Ovary (tissue), 3 donors: Measurements from ENCODE around the gene ESRP2.

Experiments
- EP300 ChIP-seq: sonication (generic); formaldehyde crosslinking; IDR thresholded peaks from one replicate; pipeline ENCODE4 v1.6.1; 2017; ENCODE audit warnings: antibody characterized with exemption
- POLR2A ChIP-seq: fragments of 450-650 bp; IDR thresholded peaks from one replicate; pipeline ENCODE4 v1.6.1; 2017; ENCODE audit warnings: antibody characterized with exemption, mild to moderate bottlenecking, moderate library complexity
- TF ChIP-seq, protein P1 (sequence below), 3 donors: fragments of 450-650 bp in 2 of 3; fragments of 200-600 bp in 1 of 3; IDR thresholded peaks; one replicate each; pipeline versions ENCODE4 v1.5.1 to v1.8.0; 2016 to 2022; ENCODE audit warnings: antibody characterized with exemption in 3 of 3, mild to moderate bottlenecking in 1 of 3
- donor health status: DM: no; HTN: no; CAD: no.

DNA sequence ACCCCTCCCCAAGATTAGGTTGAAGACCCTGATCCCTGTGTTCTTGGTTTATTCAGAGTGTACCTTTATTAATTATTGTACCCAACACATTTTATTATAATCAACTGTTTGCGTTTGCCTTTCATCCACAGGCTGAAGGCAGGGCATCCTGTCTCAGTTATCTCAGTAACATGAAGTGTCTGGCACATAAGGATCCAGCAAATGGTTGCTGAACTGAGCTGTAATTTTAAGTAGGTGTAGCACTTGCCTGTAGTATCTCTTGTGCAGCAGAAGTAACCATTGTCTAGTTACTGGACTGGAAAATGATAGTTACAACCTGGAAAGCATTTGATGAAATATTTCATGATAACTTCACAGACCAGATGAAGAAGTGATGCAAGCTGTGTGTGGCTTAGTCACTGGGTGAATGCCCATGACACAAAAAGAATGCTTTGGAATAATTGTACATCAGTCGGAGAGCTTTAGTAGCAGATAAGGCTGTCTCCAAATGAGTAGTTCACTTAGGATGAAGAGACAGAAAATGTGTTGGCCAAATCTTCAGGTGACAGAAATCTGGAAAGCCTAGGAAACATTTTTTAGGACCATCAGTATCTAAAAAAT lies 56.6 kb downstream of the ESRP2 start:
- TF ChIP-seq, protein P1, sequence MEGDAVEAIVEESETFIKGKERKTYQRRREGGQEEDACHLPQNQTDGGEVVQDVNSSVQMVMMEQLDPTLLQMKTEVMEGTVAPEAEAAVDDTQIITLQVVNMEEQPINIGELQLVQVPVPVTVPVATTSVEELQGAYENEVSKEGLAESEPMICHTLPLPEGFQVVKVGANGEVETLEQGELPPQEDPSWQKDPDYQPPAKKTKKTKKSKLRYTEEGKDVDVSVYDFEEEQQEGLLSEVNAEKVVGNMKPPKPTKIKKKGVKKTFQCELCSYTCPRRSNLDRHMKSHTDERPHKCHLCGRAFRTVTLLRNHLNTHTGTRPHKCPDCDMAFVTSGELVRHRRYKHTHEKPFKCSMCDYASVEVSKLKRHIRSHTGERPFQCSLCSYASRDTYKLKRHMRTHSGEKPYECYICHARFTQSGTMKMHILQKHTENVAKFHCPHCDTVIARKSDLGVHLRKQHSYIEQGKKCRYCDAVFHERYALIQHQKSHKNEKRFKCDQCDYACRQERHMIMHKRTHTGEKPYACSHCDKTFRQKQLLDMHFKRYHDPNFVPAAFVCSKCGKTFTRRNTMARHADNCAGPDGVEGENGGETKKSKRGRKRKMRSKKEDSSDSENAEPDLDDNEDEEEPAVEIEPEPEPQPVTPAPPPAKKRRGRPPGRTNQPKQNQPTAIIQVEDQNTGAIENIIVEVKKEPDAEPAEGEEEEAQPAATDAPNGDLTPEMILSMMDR (IDR thresholded peaks at IDR 0.05) = no peak
- no peak for TF ChIP-seq POLR2A
- TF ChIP-seq EP300 = no peak
